ENCODE data around the gene KLHL36.

The KLHL36 gene

GRCh38 chr16:84699712-84700445 lies 51.6 kb downstream of the KLHL36 start, which contains the start of gene USP10:
TSS of gene USP10 (plus strand) at chr16:84700000. CDS start at chr16:84700091, 91 bp downstream.
- DNase-seq: peak; percentile 87 to 89

- peak in 1 of 2 experiments; percentile 56 for DNase-seq
These were observed 52.4 kb downstream of the KLHL36 start for GRCh38 chr16:84700446-84701300.

GRCh38 chr16:84703681-84704080 lies 55.4 kb downstream of the KLHL36 start:
- no peak for DNase-seq

- no peak for DNase-seq
These were observed 55.9 kb downstream of the KLHL36 start for GRCh38 chr16:84704253-84704652.

GRCh38 chr16:84706856-84707255 lies 58.5 kb downstream of the KLHL36 start:
- no peak for DNase-seq

- no peak for DNase-seq
These were observed 61.3 kb downstream of the KLHL36 start for GRCh38 chr16:84709609-84710008.

- DNase-seq: no peak
These were observed 62.4 kb downstream of the KLHL36 start for GRCh38 chr16:84710686-84711085.

Data from activated T-cell treated with anti-CD3 and anti-CD28 coated beads, Interleukin-2, amount 50 U/mL, for 48 hours (primary cell).